Measurements from ENCODE around the gene APOL2.
"Not testable (repeated sequence)": the region's sequence is repeated elsewhere in the genome, so short reads cannot be mapped to it uniquely, and the experiment has no call there.

The APOL2 gene

DNA sequence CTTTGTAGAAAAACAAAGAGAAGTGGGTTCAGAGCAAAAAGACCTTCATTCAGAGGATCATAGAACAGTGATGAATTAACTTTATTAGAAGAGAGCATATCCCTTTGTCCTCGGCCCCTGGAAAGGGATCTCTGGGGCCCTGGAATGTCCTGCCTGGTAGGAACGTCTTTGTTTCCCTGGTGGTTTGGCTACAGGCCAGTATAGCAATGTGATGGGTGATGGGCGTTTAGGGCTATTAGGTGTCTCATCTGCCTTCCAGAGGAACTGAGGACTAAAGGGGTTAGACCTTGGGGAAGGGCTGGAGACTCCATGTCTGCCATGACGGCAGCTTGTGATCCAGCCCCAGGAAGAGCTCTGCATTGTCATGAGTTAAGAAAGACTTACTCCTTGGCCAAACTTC is 46.8 kb downstream of the APOL2 start:
- Histone ChIP-seq H3K27ac (ENCODE audit: insufficient read depth in 1 of 2, low read depth in 1 of 2, low read length in 2 of 2, poor library complexity in 1 of 2, severe bottlenecking in 2 of 2) (no peak overlapping the region), H3K27me3 (replicated peaks in 2 of 5; ENCODE audit: control insufficient read depth in 4 of 5, insufficient read depth in 5 of 5, low read length in 4 of 5) (no peaks in the 10 kb centered on the region), H3K4me1 (ENCODE audit: control extremely low read depth in 1 of 4, control insufficient read depth in 4 of 4, insufficient read depth in 4 of 4, low read length in 3 of 4) (peaks cover 1 to 20% (median 9%) of the 10 kb centered on the region in 4 experiments), H3K4me3 (ENCODE audit: control insufficient read depth in 1 of 7, extremely low read depth in 1 of 7, insufficient read depth in 4 of 7, low read depth in 2 of 7, low read length in 6 of 7) (no peak overlapping the region), H3K36me3 (ENCODE audit: control insufficient read depth in 4 of 4, insufficient read depth in 4 of 4, low read length in 3 of 4) (peaks cover 0 to 10% (median 0%) of the 10 kb centered on the region in 4 experiments), H3K9me3 (ENCODE audit: control extremely low read depth in 1 of 5, control insufficient read depth in 4 of 5, insufficient read depth in 2 of 5, low read depth in 1 of 5, low read length in 4 of 5) (no peaks in the 10 kb centered on the region)
- 69% methylated on average over 4 of the region's 4 CpGs for WGBS (ENCODE audit: insufficient coverage)
- ChIA-PET POLR2A (no interaction called here), CTCF (interaction anchor here (0.7 to 3.2 kb wide), 8 partner anchors 9 to 294 kb away, joined by 3 to 13 read pairs (median 4); partner anchors contain the start of genes APOL2 and APOL4)
- DNase-seq: no peak

DNA sequence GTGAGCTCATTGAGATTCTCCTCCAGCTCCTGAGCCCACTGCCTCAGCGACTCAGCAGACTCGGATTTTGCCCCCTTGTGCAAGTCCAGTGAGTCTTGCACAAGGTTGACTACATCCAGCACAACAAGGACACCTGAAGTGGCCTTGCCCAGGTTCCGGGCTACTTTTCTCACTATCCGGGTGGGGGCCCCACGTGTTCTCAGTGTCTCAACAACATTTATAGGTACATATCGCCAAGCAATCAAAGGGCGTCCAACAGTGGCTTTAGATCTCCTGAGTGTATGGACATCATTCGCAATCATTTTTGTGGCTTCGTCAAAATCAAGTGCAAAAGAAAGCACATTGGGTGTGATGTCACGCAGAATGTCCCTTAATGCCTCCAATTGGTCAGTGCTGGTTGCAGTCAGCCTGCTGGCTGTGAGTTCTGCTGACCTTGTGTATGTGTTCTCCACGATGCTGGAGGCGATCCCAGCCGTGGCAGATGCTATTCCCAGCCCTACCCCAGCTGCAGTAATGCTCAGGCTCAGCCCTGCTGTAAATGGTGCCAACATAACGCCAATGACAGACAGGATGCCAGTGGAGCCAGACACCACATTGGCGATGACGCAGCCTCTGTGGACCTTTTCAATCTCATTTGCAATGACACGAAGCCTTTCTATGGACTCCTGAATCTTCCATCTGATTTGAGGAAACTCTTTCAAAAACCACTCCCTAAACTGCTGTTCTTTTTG is 48.1 kb downstream of the APOL2 start:
- WGBS (ENCODE audit: insufficient coverage): 88% methylated on average over 16 of the region's 17 CpGs

DNA sequence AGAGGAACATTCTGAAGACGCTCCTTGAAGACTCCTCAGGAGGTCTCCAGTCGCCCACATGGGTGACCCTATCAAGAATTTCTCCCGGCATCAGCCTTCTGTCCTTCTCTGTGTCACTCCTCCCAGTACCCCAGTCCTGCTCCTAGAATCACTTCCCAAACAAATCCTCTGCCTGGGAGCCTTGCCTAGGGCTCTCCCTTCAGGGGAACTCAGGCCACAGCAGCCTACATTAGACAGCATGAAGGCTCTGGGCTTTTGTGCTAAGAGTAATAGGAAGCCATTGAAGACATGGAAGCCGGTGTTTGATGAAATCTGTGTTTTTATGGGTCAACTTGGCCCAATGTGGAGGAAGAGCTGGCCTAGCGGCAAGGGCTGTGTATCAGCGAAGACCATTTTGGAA is 51.5 kb downstream of the APOL2 start:
- DNase-seq; H3K36me3 ChIP-seq (ENCODE audit: control insufficient read depth in 4 of 4, insufficient read depth in 4 of 4, low read length in 3 of 4); H3K9me3 ChIP-seq (ENCODE audit: control extremely low read depth in 1 of 5, control insufficient read depth in 4 of 5, insufficient read depth in 2 of 5, low read depth in 1 of 5, low read length in 4 of 5); CTCF ChIA-PET; POLR2A ChIA-PET; H3K27me3 ChIP-seq (replicated peaks in 2 of 5; ENCODE audit: control insufficient read depth in 4 of 5, insufficient read depth in 5 of 5, low read length in 4 of 5); H3K27ac ChIP-seq (ENCODE audit: insufficient read depth in 1 of 2, low read depth in 1 of 2, low read length in 2 of 2, poor library complexity in 1 of 2, severe bottlenecking in 2 of 2); H3K4me3 ChIP-seq (ENCODE audit: control insufficient read depth in 1 of 7, extremely low read depth in 1 of 7, insufficient read depth in 4 of 7, low read depth in 2 of 7, low read length in 6 of 7); H3K4me1 ChIP-seq (ENCODE audit: control extremely low read depth in 1 of 4, control insufficient read depth in 4 of 4, insufficient read depth in 4 of 4, low read length in 3 of 4): not testable (repeated sequence)
- WGBS (ENCODE audit: insufficient coverage): 100% methylated on average over 3 of the region's 6 CpGs

More for the DNA sequence above, 48.1 kb downstream of the APOL2 start:
- Histone ChIP-seq H3K36me3 (ENCODE audit: control insufficient read depth in 4 of 4, insufficient read depth in 4 of 4, low read length in 3 of 4) (peaks cover 0 to 10% (median 0%) of the 10 kb centered on the region in 4 experiments), H3K4me3 (ENCODE audit: control insufficient read depth in 1 of 7, extremely low read depth in 1 of 7, insufficient read depth in 4 of 7, low read depth in 2 of 7, low read length in 6 of 7) (no peak overlapping the region), H3K27me3 (replicated peaks in 2 of 5; ENCODE audit: control insufficient read depth in 4 of 5, insufficient read depth in 5 of 5, low read length in 4 of 5) (no peaks in the 10 kb centered on the region), H3K27ac (ENCODE audit: insufficient read depth in 1 of 2, low read depth in 1 of 2, low read length in 2 of 2, poor library complexity in 1 of 2, severe bottlenecking in 2 of 2) (no peak overlapping the region), H3K9me3 (ENCODE audit: control extremely low read depth in 1 of 5, control insufficient read depth in 4 of 5, insufficient read depth in 2 of 5, low read depth in 1 of 5, low read length in 4 of 5) (no peaks in the 10 kb centered on the region), H3K4me1 (ENCODE audit: control extremely low read depth in 1 of 4, control insufficient read depth in 4 of 4, insufficient read depth in 4 of 4, low read length in 3 of 4) (peaks cover 0 to 7% (median 0%) of the 10 kb centered on the region in 4 experiments)
- DNase-seq: no peak
- CTCF ChIA-PET: interaction anchor here (0.6 to 3.2 kb wide), 6 partner anchors 11 to 269 kb away, joined by 3 to 13 read pairs (median 4); partner anchors contain the start of gene APOL2
- POLR2A ChIA-PET: no interaction called here

DNA sequence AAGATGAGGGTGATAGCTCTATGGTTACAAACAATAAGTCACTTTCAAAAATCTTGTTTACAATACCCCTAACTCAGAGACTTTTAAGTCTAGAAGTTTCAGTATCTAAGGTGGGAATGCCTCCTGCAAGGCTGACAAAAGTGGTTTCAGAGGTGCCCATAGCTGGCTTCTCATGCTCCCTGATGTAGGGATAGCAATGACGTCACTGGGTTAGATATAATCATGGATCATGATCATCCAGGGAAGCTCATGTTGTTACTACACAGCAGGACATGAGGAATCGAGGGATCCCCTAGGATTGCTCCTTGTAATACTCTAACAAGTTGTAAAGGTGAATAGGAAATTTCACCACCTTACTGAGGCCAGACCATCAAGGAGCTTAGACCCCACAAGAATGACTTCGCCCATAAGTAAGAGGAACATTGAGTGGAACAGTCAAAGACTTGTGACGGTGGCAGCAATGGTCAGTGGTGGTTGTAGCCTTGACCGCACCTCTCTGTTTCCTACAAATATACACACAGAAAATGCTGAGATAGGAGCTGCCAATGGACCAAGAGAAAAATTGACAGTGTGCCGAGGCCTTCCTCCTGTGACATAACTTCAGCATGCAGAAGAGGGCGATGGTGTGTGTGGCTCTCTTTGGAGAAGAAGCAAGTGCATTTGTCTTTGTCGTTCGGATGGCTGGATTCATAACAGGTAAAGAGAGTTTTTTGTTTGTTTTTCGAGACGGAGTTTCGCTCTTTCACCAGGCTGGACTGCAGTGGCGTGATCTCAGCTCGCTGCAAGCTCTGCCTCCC is 53.3 kb downstream of the APOL2 start:
- Histone ChIP-seq H3K4me3 (ENCODE audit: control insufficient read depth in 1 of 7, extremely low read depth in 1 of 7, insufficient read depth in 4 of 7, low read depth in 2 of 7, low read length in 6 of 7) (no peak overlapping the region), H3K9me3 (ENCODE audit: control extremely low read depth in 1 of 5, control insufficient read depth in 4 of 5, insufficient read depth in 2 of 5, low read depth in 1 of 5, low read length in 4 of 5) (no peaks in the 10 kb centered on the region), H3K4me1 (ENCODE audit: control extremely low read depth in 1 of 4, control insufficient read depth in 4 of 4, insufficient read depth in 4 of 4, low read length in 3 of 4) (no peaks in the 10 kb centered on the region), H3K27ac (ENCODE audit: insufficient read depth in 1 of 2, low read depth in 1 of 2, low read length in 2 of 2, poor library complexity in 1 of 2, severe bottlenecking in 2 of 2) (no peak overlapping the region), H3K27me3 (replicated peaks in 2 of 5; ENCODE audit: control insufficient read depth in 4 of 5, insufficient read depth in 5 of 5, low read length in 4 of 5) (no peaks in the 10 kb centered on the region), H3K36me3 (ENCODE audit: control insufficient read depth in 4 of 4, insufficient read depth in 4 of 4, low read length in 3 of 4) (no peaks in the 10 kb centered on the region)
- ChIA-PET CTCF (interaction anchor here (0.7 to 1.5 kb wide), 11 partner anchors 8 to 54 kb away, joined by 3 to 7 read pairs (median 3); partner anchors contain the start of gene APOL2), POLR2A (interaction anchor here (0.8 kb wide), 1 partner anchor 29 kb away, joined by 3 read pairs; no protein-coding TSS in a partner anchor)
- WGBS (ENCODE audit: insufficient coverage): 99% methylated on average over 10 of the region's 14 CpGs
- no peak for DNase-seq

DNA sequence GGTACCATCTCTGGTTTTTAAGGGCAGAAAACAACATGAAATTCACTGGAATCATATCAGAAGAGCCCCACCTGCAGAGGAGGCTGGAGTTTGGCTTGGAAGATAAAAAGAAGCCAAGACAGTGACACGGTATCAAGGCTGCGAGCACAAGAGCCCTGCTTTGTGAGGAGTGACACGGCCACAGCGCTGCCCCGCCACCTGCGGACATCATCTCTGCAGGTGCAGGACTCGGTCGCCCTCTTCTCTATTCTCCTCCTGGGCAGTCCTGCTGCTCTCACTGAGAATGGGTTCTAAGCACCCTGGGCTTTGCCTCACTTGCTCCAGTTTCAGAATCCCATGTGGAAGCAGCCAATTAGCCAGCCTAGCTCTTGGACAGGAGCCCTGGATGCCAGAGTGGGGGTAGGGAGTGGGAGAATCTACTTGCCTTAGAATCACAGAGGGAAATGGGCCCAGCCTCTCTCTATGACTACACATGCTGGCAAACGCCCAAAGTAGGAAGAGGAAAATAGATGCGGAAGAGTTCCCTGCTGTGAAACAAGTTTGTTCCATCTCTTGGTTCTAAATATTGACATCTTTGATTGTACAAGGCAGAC is 54.8 kb downstream of the APOL2 start:
- no peaks in the 10 kb centered on the region for H3K36me3 ChIP-seq (ENCODE audit: control insufficient read depth in 4 of 4, insufficient read depth in 4 of 4, low read length in 3 of 4)
- H3K27ac ChIP-seq (ENCODE audit: insufficient read depth in 1 of 2, low read depth in 1 of 2, low read length in 2 of 2, poor library complexity in 1 of 2, severe bottlenecking in 2 of 2): no peak overlapping the region
- WGBS (ENCODE audit: insufficient coverage): 97% methylated on average over 5 of the region's 10 CpGs
- no peaks in the 10 kb centered on the region for H3K27me3 ChIP-seq (replicated peaks in 2 of 5; ENCODE audit: control insufficient read depth in 4 of 5, insufficient read depth in 5 of 5, low read length in 4 of 5)
- CTCF ChIA-PET: interaction anchor here (9.9 kb wide), 1 partner anchor 41 kb away, joined by 171 read pairs; no protein-coding TSS in a partner anchor
- POLR2A ChIA-PET: no interaction called here
- no peaks in the 10 kb centered on the region for H3K9me3 ChIP-seq (ENCODE audit: control extremely low read depth in 1 of 5, control insufficient read depth in 4 of 5, insufficient read depth in 2 of 5, low read depth in 1 of 5, low read length in 4 of 5)
- peaks cover 0 to 2% (median 0%) of the 10 kb centered on the region in 4 experiments for H3K4me1 ChIP-seq (ENCODE audit: control extremely low read depth in 1 of 4, control insufficient read depth in 4 of 4, insufficient read depth in 4 of 4, low read length in 3 of 4)
- H3K4me3 ChIP-seq (ENCODE audit: control insufficient read depth in 1 of 7, extremely low read depth in 1 of 7, insufficient read depth in 4 of 7, low read depth in 2 of 7, low read length in 6 of 7): no peak overlapping the region
- DNase-seq: no peak

DNA sequence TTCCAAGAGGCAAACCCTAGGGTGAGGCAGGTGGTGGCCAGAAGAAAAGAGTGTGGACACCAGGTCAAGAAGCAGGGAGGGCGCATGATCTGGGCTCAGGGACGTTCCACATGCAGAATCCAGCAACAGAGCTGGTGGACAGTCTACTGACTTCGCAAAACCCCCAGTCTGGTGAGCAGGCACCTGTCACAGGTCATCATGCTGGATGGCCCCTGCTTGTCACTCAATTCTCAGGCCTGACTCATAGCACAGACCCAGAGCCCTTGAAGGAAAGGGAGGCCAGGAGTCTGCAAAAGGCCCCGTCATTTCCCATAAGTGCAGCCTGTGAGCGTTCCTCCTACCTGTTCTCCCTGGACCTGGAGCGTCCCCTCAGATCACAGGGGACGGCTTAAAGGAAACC is 55.9 kb downstream of the APOL2 start:
- POLR2A ChIA-PET: interaction anchor here (1.2 kb wide), 1 partner anchor 14 kb away, joined by 3 read pairs; no protein-coding TSS in a partner anchor
- Histone ChIP-seq H3K27ac (ENCODE audit: insufficient read depth in 1 of 2, low read depth in 1 of 2, low read length in 2 of 2, poor library complexity in 1 of 2, severe bottlenecking in 2 of 2) (no peak overlapping the region), H3K36me3 (ENCODE audit: control insufficient read depth in 4 of 4, insufficient read depth in 4 of 4, low read length in 3 of 4) (no peaks in the 10 kb centered on the region), H3K4me3 (ENCODE audit: control insufficient read depth in 1 of 7, extremely low read depth in 1 of 7, insufficient read depth in 4 of 7, low read depth in 2 of 7, low read length in 6 of 7) (no peak overlapping the region), H3K27me3 (replicated peaks in 2 of 5; ENCODE audit: control insufficient read depth in 4 of 5, insufficient read depth in 5 of 5, low read length in 4 of 5) (no peaks in the 10 kb centered on the region), H3K9me3 (ENCODE audit: control extremely low read depth in 1 of 5, control insufficient read depth in 4 of 5, insufficient read depth in 2 of 5, low read depth in 1 of 5, low read length in 4 of 5) (no peaks in the 10 kb centered on the region), H3K4me1 (ENCODE audit: control extremely low read depth in 1 of 4, control insufficient read depth in 4 of 4, insufficient read depth in 4 of 4, low read length in 3 of 4) (peaks cover 0 to 2% (median 0%) of the 10 kb centered on the region in 4 experiments)
- WGBS (ENCODE audit: insufficient coverage): 100% methylated on average over 5 of the region's 7 CpGs
- CTCF ChIA-PET: interaction anchor here (0.7 to 9.9 kb wide), 7 partner anchors 10 to 103 kb away, joined by 3 to 171 read pairs (median 4); no protein-coding TSS in a partner anchor
- DNase-seq: no peak

Measured in common myeloid progenitor, CD34-positive (primary cell).